ENCODE data around the gene SYNRG. TPM values are rescaled to one million over a fixed set of nuclear protein-coding genes. Genes with fewer than 3 reads are reported as not detected.

SYNRG gene
- total RNA-seq, 6 experiments from 2014 or later, result 30.8 to 39.5 (median 36.1) TPM

- no peak for DNase-seq
- H3K4me1 Mint-ChIP-seq (ENCODE audit: low read depth), result peaks cover 36% of the 10 kb centered on the region
- TF ChIP-seq CTCF (IDR thresholded peaks at IDR 0.05), result no peak
- H3K9me3 Mint-ChIP-seq, result no peaks in the 10 kb centered on the region
- H3K27ac Mint-ChIP-seq, result peak overlapping the region; percentile 75
- 0 out of 2 replicates have a peak, but pooled peaks cover 2% of the 10 kb centered on the region for H3K27me3 Mint-ChIP-seq (ENCODE audit: insufficient read depth)
- no peak overlapping the region for H3K4me3 Mint-ChIP-seq
- no peaks in the 10 kb centered on the region for H3K36me3 Mint-ChIP-seq (ENCODE audit: low read depth)
Measured at GRCh38 chr17:37647856-37648255, 38.6 kb upstream of the SYNRG start.

GRCh38 chr17:37643869-37644268 is 34.7 kb upstream of the SYNRG start:
- H3K27ac Mint-ChIP-seq, result peak overlapping the region; percentile 92
- DNase-seq, result no peak
- TF ChIP-seq CTCF (IDR thresholded peaks at IDR 0.05), result no peak

GRCh38 chr17:37643118-37643766 is 34.0 kb upstream of the SYNRG start, which contains the start of gene DDX52:
DDX52 (minus strand) TSS chr17:37643446; CDS start chr17:37643420, 26 bp downstream.
- Mint-ChIP-seq H3K27me3 (ENCODE audit: insufficient read depth) (0 out of 2 replicates have a peak, but pooled peaks cover 4% of the 10 kb centered on the region), H3K27ac (peak within 1 kb of the TSS; percentile 92), H3K36me3 (ENCODE audit: low read depth) (peaks cover 23% of the 10 kb centered on the region), H3K9me3 (no peaks in the 10 kb centered on the region), H3K4me1 (ENCODE audit: low read depth) (peaks cover 45% of the 10 kb centered on the region), H3K4me3 (peak within 1 kb of the TSS; percentile 97)
- peak; percentile 44 for TF ChIP-seq CTCF (IDR thresholded peaks at IDR 0.05)
- peak; percentile 84 for DNase-seq

More at GRCh38 chr17:37643869-37644268, 34.7 kb upstream of the SYNRG start:
- peaks cover 49% of the 10 kb centered on the region for H3K4me1 Mint-ChIP-seq (ENCODE audit: low read depth)
- peak overlapping the region; percentile 97 for H3K4me3 Mint-ChIP-seq
- 0 out of 2 replicates have a peak, but pooled peaks cover 4% of the 10 kb centered on the region for H3K27me3 Mint-ChIP-seq (ENCODE audit: insufficient read depth)
- no peaks in the 10 kb centered on the region for H3K9me3 Mint-ChIP-seq
- H3K36me3 Mint-ChIP-seq (ENCODE audit: low read depth), result peaks cover 16% of the 10 kb centered on the region

- no peak for TF ChIP-seq CTCF (IDR thresholded peaks at IDR 0.05)
- peak; percentile 29 for DNase-seq
- no peaks in the 10 kb centered on the region for H3K9me3 Mint-ChIP-seq
- 0 out of 2 replicates have a peak, but pooled peaks cover 4% of the 10 kb centered on the region for H3K27me3 Mint-ChIP-seq (ENCODE audit: insufficient read depth)
- H3K27ac Mint-ChIP-seq, result peak overlapping the region; percentile 92
- H3K4me1 Mint-ChIP-seq (ENCODE audit: low read depth), result peaks cover 40% of the 10 kb centered on the region
- peak overlapping the region; percentile 97 for H3K4me3 Mint-ChIP-seq
- H3K36me3 Mint-ChIP-seq (ENCODE audit: low read depth), result peaks cover 28% of the 10 kb centered on the region
Measured at GRCh38 chr17:37642681-37643080, 33.5 kb upstream of the SYNRG start.

GRCh38 chr17:37640015-37640414 is 30.8 kb upstream of the SYNRG start:
- Mint-ChIP-seq H3K27me3 (ENCODE audit: insufficient read depth) (0 out of 2 replicates have a peak, but pooled peaks cover 4% of the 10 kb centered on the region), H3K4me3 (peak overlapping the region; percentile 17; the same call in 1 of the 2 replicates), H3K27ac (peak overlapping the region; percentile 30; the same call in 1 of the 2 replicates), H3K9me3 (no peaks in the 10 kb centered on the region), H3K36me3 (ENCODE audit: low read depth) (peaks cover 41% of the 10 kb centered on the region), H3K4me1 (ENCODE audit: low read depth) (peaks cover 39% of the 10 kb centered on the region)
- DNase-seq, result no peak
- no peak for TF ChIP-seq CTCF (IDR thresholded peaks at IDR 0.05)
